Lung (tissue), 12 donors: ENCODE results near the gene SLC35D3. TPM values are rescaled to one million over a fixed set of nuclear protein-coding genes. Genes with fewer than 3 reads are reported as not detected.

Experiments used
- ATAC-seq: fragments of 200-7000 bp; cut with Tn5 transposase; one replicate; pipeline ENCODE4 v1.9.1; 2020; ENCODE audit warnings: moderate number of reproducible peaks; ENCODE audit not compliant: insufficient read depth, low FRiP score
- DNase-seq, 3 donors: peaks; one replicate each; pipeline ENCODE4 v3.0.0-alpha.2; 2013 to 2017
- H3K27ac ChIP-seq, 2 donors: one replicate each; pipeline ENCODE4 v1.5.1; 2013; ENCODE audit warnings: mild to moderate bottlenecking in 2 of 2, moderate library complexity in 2 of 2, control low read depth in 1 of 2, inconsistent platforms in 1 of 2, low read depth in 1 of 2, low read length in 1 of 2
- H3K27me3 ChIP-seq, 3 donors: one replicate each; pipeline ENCODE4 v1.5.1; 2013; ENCODE audit warnings: low read length in 2 of 3; ENCODE audit not compliant: control insufficient read depth in 3 of 3, insufficient read depth in 3 of 3
- H3K36me3 ChIP-seq, 4 donors: one replicate each; pipeline ENCODE4 v1.5.1; 2013; ENCODE audit warnings: low read length in 4 of 4, mild to moderate bottlenecking in 1 of 4, moderate library complexity in 1 of 4; ENCODE audit not compliant: control insufficient read depth in 4 of 4, insufficient read depth in 4 of 4
- H3K4me1 ChIP-seq, 5 donors: one replicate each; pipeline ENCODE4 v1.5.1; 2013; ENCODE audit warnings: low read length in 5 of 5, mild to moderate bottlenecking in 2 of 5, moderate library complexity in 1 of 5; ENCODE audit not compliant: control insufficient read depth in 5 of 5, insufficient read depth in 5 of 5
- H3K4me3 ChIP-seq: one replicate; pipeline ENCODE4 v1.5.1; 2013; ENCODE audit warnings: mild to moderate bottlenecking, control low read depth, moderate library complexity
- H3K9ac ChIP-seq, 2 donors: one replicate each; pipeline ENCODE4 v1.5.1; 2013; ENCODE audit warnings: low read length in 2 of 2, control low read depth in 1 of 2; ENCODE audit not compliant: insufficient read depth in 1 of 2
- H3K9me3 ChIP-seq, 4 donors: one replicate each; pipeline ENCODE4 v1.5.1; 2013; ENCODE audit warnings: low read length in 3 of 4, mild to moderate bottlenecking in 1 of 4, moderate library complexity in 1 of 4; ENCODE audit not compliant: control insufficient read depth in 4 of 4, insufficient read depth in 3 of 4
- CTCF ChIP-seq: IDR thresholded peaks from 2 replicates; pipeline ENCODE4 v1.5.1; 2012; ENCODE audit warnings: mild to moderate bottlenecking; ENCODE audit errors: control extremely low read depth, extremely low read depth
- WGBS, 2 donors: extraction: QIAGEN DNeasy Blood & Tissue Kit; methylation state at CpG; one replicate each; pipeline ENCODE4 v1.1.7; 2013; 5-methylcytosine and 5-hydroxymethylcytosine counted together
- polyA plus RNA-seq, 2 donors: library from polyadenylated mRNA; stranded (reverse); fragments of 200-250 nt; gene quantifications; one replicate each; pipeline ENCODE4 v1.2.1, GENCODE V29; 2013
- total RNA-seq, 2 donors: library from RNA; depleted of rRNA in 1 of 2; stranded (reverse); fragments of >200 nt in 1 of 2; gene quantifications; one replicate each; pipeline ENCODE4 v1.2.1, GENCODE V29; 2014 to 2021
- donor health status: control.
- donor health status: control.
- donor health status: Bipolar disorder and iron deficiency.
- donor health status: healthy.
- donor health status: DM: yes; HTN: yes; CAD: no.

Gene SLC35D3
- total and polyA plus RNA-seq, 4 donors, result 0.03 to 0.54 (median 0.09) TPM; not detected in 1

DNA sequence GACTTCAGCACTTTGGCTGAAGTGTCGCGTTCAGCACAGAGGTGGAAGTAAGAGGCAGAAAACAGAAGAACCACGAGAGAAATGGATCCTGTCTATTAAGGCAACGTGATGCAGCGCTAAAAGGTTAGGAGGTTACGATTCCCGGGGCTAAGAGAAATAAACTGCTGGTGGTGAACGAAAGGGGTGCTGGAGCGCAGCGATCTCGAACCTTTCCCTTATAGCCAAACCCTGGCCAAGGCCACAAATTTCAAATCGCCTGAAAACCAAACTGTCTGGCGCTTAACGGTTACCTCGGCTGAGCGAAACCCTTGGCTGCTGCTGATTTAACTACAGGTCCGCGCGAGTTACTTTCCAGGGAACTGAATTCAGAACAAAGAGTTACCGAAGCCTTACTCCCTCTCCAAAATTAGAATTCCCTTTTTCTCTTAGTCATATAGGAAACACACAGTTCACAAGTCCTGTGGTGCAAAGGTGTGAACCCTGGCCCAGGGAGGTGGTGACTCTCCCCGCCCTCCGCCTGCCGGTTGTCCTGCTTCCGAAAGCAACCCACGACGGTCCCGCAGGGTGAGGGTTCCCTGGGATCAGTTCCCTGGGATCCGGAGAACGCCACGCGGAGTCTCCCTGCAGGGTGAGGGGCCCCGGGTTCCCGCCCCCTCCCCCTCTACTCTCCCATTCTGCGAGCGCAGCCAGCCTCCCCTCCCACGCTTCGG, 1.3 kb upstream of the SLC35D3 start:
- Histone ChIP-seq H3K36me3 (peaks cover 0 to 3% (median 1%) of the 10 kb centered on the region in 4 donors), H3K9ac (peak overlapping the region in 1 of 2 donors; percentile 51), H3K4me1 (peaks cover 0 to 28% (median 0%) of the 10 kb centered on the region in 5 donors), H3K27me3 (peaks cover 4 to 44% (median 23%) of the 10 kb centered on the region in 3 donors), H3K9me3 (peaks cover 0 to 11% (median 0%) of the 10 kb centered on the region in 4 donors), H3K27ac (no peak overlapping the region), H3K4me3 (peak overlapping the region; percentile 6)
- DNase-seq (peak; percentile 18 to 58 (median 32)), ATAC-seq (no peak)
- TF ChIP-seq CTCF, result no peak
- WGBS, 2 donors, result 2 to 4% methylated on average over 36 to 37 of the region's 37 CpGs

DNA sequence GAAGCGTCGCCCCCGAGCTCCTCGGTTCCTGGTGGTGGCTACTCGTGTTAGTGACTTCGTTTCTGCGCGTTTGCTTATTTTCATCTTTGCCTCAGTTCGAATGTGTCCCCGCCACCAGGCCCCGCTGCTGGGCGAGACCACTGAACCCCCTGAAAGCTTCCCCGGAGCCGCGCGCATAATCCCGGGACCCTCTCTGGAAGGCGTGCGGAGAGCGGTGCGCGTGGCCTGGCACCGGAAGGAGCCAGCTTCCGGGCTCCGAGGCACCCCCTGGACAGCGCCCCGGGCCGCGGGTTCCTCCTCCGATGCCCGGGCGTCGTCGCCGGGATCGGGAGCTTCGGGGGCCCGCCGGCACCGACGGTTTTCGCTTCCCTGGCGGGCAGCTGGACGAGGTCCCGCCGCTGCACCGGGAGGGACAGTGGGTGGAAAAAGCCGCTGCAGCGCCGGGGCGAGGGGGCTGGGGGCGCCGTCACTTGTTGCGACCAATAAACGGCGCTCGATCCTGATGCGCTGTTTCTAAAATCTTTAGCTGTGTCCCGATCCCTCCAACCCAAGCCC, 643 bp upstream of the SLC35D3 start:
- H3K36me3 ChIP-seq, result peaks cover 0 to 3% (median 1%) of the 10 kb centered on the region in 4 donors
- no peak overlapping the region for H3K27ac ChIP-seq
- H3K9me3 ChIP-seq, result peaks cover 0 to 11% (median 0%) of the 10 kb centered on the region in 4 donors
- peak overlapping the region in 1 of 2 donors; percentile 16 for H3K9ac ChIP-seq
- TF ChIP-seq CTCF, result no peak
- 1% methylated on average over 43 to 59 of the region's 59 CpGs for WGBS, 2 donors
- peak overlapping the region; percentile 6 for H3K4me3 ChIP-seq
- peak in 2 of 3 donors; percentile 52 to 58 for DNase-seq
- peaks cover 4 to 44% (median 23%) of the 10 kb centered on the region in 3 donors for H3K27me3 ChIP-seq
- H3K4me1 ChIP-seq, result peaks cover 0 to 28% (median 0%) of the 10 kb centered on the region in 5 donors
- no peak for ATAC-seq

DNA sequence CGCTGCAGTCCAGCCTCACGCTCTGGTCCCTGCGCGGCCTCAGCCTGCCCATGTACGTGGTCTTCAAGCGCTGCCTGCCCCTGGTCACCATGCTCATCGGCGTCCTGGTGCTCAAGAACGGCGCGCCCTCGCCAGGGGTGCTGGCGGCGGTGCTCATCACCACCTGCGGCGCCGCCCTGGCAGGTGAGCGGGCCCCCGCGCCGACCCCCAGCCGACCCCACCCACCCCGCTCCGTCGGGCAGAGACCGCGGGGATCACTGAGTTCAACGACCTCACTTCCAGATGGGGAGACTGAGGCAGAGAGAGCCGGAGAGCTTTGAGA, 545 bp downstream of the SLC35D3 start:
- Histone ChIP-seq H3K27ac (no peak overlapping the region), H3K4me1 (peaks cover 0 to 28% (median 0%) of the 10 kb centered on the region in 5 donors), H3K36me3 (no peaks in the 10 kb centered on the region), H3K9me3 (peaks cover 0 to 5% (median 0%) of the 10 kb centered on the region in 4 donors), H3K4me3 (peak overlapping the region; percentile 14), H3K27me3 (peaks cover 0 to 44% (median 23%) of the 10 kb centered on the region in 3 donors), H3K9ac (no peak overlapping the region)
- no peak for TF ChIP-seq CTCF
- no peak for ATAC-seq
- no peak for DNase-seq
- WGBS, 2 donors, result 2% methylated on average over 25 to 29 of the region's 29 CpGs
